Nephron progenitor cell (in vitro differentiated cells): ENCODE results near the gene ISY1.
"Not testable (repeated sequence)": the region's sequence is repeated elsewhere in the genome, so short reads cannot be mapped to it uniquely, and the experiment has no call there.

Experiments used
- DNase-seq: peaks from one replicate; pipeline ENCODE4 v3.0.0; 2021
- H3K27ac Mint-ChIP-seq: 2 replicates; pipeline ENCODE4 v1.8.0; 2021; ENCODE audit warnings: mild to moderate bottlenecking, moderate library complexity, mixed read lengths
- H3K27me3 Mint-ChIP-seq: 2 replicates; pipeline ENCODE4 v1.8.0; 2021; ENCODE audit warnings: mild to moderate bottlenecking, low read depth, mixed read lengths; ENCODE audit not compliant: poor library complexity
- H3K36me3 Mint-ChIP-seq: 2 replicates; pipeline ENCODE4 v1.8.0; 2021; ENCODE audit warnings: low read depth, mixed read lengths
- H3K4me1 Mint-ChIP-seq: 2 replicates; pipeline ENCODE4 v1.8.0; 2021; ENCODE audit warnings: mixed read lengths
- H3K4me3 Mint-ChIP-seq: 2 replicates; pipeline ENCODE4 v1.8.0; 2021; ENCODE audit warnings: mild to moderate bottlenecking, moderate library complexity, mixed read lengths
- H3K9me3 Mint-ChIP-seq: 2 replicates; pipeline ENCODE4 v1.8.0; 2021; ENCODE audit warnings: mild to moderate bottlenecking, moderate library complexity, mixed read lengths
- TF ChIP-seq, protein P1 (sequence below): fragments of 200-600 bp; sonication (generic); IDR thresholded peaks from 2 replicates; pipeline ENCODE4 v1.5.0; 2021; ENCODE audit warnings: antibody characterized with exemption

ISY1 gene

GRCh38 chr3:129176051-129176450 lies 15.2 kb upstream of the ISY1 start:
- Mint-ChIP-seq H3K9me3 (no peaks in the 10 kb centered on the region), H3K27ac (peak overlapping the region; percentile 26), H3K36me3 (peaks cover 55% of the 10 kb centered on the region)

DNA sequence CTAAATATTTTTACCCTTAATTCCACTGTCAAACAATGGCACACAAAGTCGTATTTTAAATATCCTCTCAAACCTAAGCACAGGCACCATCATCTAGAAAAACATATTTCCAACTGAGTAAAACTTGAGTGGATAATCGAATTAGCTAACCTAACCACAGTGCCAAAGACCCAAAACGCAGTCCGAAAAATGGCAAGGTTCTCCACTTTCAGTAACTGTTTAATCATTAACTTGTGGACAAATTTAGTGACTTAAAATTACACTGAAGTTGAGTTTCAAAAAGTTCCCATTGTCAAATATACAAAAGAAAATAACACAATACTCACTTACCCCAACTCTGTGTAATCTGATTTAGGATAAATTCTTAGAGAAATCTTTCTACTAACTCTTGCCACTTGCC lies 12.9 kb upstream of the ISY1 start:
- no peaks in the 10 kb centered on the region for H3K4me1 Mint-ChIP-seq
- peaks cover 61% of the 10 kb centered on the region for H3K36me3 Mint-ChIP-seq
- TF ChIP-seq, protein P1, sequence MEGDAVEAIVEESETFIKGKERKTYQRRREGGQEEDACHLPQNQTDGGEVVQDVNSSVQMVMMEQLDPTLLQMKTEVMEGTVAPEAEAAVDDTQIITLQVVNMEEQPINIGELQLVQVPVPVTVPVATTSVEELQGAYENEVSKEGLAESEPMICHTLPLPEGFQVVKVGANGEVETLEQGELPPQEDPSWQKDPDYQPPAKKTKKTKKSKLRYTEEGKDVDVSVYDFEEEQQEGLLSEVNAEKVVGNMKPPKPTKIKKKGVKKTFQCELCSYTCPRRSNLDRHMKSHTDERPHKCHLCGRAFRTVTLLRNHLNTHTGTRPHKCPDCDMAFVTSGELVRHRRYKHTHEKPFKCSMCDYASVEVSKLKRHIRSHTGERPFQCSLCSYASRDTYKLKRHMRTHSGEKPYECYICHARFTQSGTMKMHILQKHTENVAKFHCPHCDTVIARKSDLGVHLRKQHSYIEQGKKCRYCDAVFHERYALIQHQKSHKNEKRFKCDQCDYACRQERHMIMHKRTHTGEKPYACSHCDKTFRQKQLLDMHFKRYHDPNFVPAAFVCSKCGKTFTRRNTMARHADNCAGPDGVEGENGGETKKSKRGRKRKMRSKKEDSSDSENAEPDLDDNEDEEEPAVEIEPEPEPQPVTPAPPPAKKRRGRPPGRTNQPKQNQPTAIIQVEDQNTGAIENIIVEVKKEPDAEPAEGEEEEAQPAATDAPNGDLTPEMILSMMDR, result no peak
- no peak overlapping the region for H3K4me3 Mint-ChIP-seq
- no peak for DNase-seq
- H3K9me3 Mint-ChIP-seq, result no peaks in the 10 kb centered on the region
- H3K27ac Mint-ChIP-seq, result no peak overlapping the region
- no peaks in the 10 kb centered on the region for H3K27me3 Mint-ChIP-seq

More at GRCh38 chr3:129176051-129176450, 15.2 kb upstream of the ISY1 start:
- H3K4me3 Mint-ChIP-seq, result no peak overlapping the region
- TF ChIP-seq, protein P1, result no peak
- H3K4me1 Mint-ChIP-seq, result peaks cover 15% of the 10 kb centered on the region
- no peak for DNase-seq
- H3K27me3 Mint-ChIP-seq, result no peaks in the 10 kb centered on the region

DNA sequence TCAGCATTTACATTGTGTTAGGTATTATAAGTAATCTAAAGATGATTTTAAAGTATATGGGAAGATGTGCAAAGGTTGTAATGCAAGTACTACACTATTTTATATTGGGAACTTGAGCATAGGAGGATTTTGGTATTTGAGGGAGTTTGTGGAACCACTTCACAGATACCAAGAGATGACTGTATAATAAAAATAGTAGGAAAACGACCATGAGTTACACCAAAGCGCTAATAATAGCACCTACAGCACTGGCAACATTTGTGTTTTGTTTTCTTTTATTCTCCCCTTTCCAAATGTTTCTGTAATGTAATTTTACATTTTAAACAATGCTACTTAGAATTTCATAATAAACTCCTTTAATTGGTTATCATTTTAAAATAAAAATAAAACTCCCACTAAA lies 12.3 kb upstream of the ISY1 start:
- no peak for DNase-seq
- H3K9me3 Mint-ChIP-seq, result no peaks in the 10 kb centered on the region
- no peaks in the 10 kb centered on the region for H3K4me1 Mint-ChIP-seq
- no peaks in the 10 kb centered on the region for H3K27me3 Mint-ChIP-seq
- H3K27ac Mint-ChIP-seq, result no peak overlapping the region
- H3K36me3 Mint-ChIP-seq, result peaks cover 56% of the 10 kb centered on the region
- TF ChIP-seq, protein P1, result no peak
- no peak overlapping the region for H3K4me3 Mint-ChIP-seq

DNA sequence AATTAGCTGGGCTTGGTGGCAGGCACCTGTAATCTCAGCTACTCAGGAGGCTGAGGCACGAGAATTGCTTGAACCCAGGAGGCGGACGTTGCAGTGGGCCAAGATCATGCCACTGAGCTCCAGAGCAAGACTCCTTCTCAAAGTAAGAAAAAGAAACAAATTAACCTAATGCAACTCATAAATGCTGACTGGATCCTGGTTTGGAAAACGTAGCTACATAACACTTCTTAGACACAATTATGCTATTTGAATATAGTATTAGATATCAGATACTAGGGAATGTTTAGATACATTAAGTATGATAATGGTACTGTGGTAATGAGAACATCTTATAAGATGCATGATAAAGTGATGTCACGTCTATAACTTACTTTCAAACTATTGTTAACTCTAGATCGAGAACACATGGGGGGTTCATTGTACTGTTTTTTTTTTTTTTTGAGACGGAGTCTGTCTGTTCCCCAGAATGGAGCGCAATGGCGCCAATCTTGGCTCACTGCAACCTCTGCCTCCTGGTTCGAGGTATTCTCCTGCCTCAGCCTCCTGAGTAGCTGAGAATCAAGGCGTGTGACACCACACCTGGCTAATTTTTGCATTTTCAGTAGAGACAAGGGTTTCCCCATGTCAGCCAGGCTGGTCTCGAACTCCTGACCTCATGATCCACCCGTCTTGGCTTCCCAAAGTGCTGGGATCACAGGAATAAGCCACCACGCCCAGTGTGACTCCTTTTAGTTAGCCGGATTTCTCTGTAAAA lies 5.9 kb upstream of the ISY1 start:
- Mint-ChIP-seq H3K27me3 (no peaks in the 10 kb centered on the region), H3K9me3 (no peaks in the 10 kb centered on the region), H3K4me3 (no peak overlapping the region), H3K4me1 (peaks cover 17% of the 10 kb centered on the region), H3K36me3 (peaks cover 53% of the 10 kb centered on the region), H3K27ac (no peak overlapping the region)
- TF ChIP-seq, protein P1, result no peak
- no peak for DNase-seq

DNA sequence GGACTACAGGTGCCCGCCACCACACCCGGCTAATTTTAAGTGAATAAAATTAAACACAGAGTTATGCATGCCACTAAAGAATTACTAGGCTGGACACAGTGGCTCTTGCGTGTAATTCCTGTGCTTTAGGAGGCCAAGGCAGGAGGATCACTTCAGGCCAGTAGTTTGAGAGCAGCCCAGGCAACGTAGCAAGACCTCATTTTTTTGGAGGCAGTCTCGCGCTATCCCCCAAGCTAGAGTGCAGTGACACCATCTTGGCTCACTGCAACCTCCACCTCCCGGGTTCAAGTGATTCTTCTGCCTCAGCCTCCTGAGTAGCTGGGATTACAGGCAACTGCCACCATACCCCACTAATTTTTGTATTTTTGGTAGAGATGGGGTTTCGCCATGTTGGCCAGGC lies 4.7 kb upstream of the ISY1 start:
- H3K27ac Mint-ChIP-seq, result not testable (repeated sequence)

DNA sequence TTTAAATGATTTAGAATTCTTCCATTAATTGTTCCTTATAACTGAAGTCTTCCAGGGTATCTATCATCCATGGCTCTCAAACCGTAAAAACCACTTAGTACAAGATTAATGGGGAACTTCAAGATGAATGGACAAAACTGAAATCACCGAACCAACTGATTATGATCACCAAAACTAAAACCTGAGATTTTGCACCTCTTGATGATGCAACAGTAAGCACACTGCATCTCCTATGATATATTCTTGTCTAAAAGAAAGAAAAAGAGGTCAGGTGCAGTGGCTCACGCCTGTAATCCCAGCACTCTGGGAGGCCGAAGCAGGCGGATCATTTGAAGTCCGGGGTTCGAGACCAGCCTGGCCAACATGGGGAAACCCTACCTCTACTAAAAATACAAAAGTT lies 3.6 kb upstream of the ISY1 start:
- no peak overlapping the region for H3K27ac Mint-ChIP-seq
- H3K4me1 Mint-ChIP-seq, result peaks cover 29% of the 10 kb centered on the region
- no peak overlapping the region for H3K4me3 Mint-ChIP-seq
- peaks cover 31% of the 10 kb centered on the region for H3K36me3 Mint-ChIP-seq
- no peaks in the 10 kb centered on the region for H3K27me3 Mint-ChIP-seq
- TF ChIP-seq, protein P1, result no peak
- H3K9me3 Mint-ChIP-seq, result no peaks in the 10 kb centered on the region
- DNase-seq, result no peak

More for the DNA sequence above, 4.7 kb upstream of the ISY1 start:
- DNase-seq, H3K27me3 Mint-ChIP-seq, H3K9me3 Mint-ChIP-seq, H3K4me3 Mint-ChIP-seq: not testable (repeated sequence)
- peaks cover 19% of the 10 kb centered on the region for H3K4me1 Mint-ChIP-seq
- H3K36me3 Mint-ChIP-seq, result peaks cover 42% of the 10 kb centered on the region
